NOMO-1 treated with dmso at 0.1 percent for 144 hours (cell line): Measurements from ENCODE around the gene OR1J1.

ENCODE experiments used
- DNase-seq: peaks from one replicate; lab custom pipeline; 2025; ENCODE audit not compliant: unreplicated experiment; lab: John Stamatoyannopoulos, UW

OR1J1 gene, protein sequence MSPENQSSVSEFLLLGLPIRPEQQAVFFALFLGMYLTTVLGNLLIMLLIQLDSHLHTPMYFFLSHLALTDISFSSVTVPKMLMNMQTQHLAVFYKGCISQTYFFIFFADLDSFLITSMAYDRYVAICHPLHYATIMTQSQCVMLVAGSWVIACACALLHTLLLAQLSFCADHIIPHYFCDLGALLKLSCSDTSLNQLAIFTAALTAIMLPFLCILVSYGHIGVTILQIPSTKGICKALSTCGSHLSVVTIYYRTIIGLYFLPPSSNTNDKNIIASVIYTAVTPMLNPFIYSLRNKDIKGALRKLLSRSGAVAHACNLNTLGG

DNA sequence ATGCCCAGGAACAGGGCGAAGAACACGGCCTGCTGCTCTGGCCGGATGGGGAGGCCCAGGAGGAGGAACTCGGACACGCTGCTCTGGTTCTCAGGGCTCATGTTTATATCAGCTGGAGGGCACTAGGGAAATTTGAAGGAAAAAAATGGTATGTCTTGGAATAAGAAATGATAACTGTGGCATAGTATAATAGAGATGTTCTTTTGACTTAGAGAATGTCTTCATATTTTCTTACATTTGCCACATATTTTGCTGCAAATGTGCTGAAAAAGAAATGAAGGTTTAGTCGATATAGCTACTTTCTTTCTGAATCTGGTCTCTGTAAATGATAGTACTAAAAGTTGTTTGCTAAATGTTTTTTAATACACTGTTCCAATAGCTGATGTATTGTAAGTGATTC, at the start of gene OR1J1:
Gene OR1J1 (minus strand): TSS at position 101 of the 400 bp plus-strand sequence. CDS start 0 bp downstream, at position 101.
- no peak for DNase-seq

GRCh38 chr9:122527193-122527592, 49.5 kb upstream of the OR1J1 start, which contains the start of gene OR1N1:
Gene OR1N1, minus strand, starts transcription at chr9:122527293. Its CDS starts 0 bp downstream, at chr9:122527293.
- DNase-seq, result no peak

- no peak for DNase-seq
Observed at GRCh38 chr9:122526602-122527001, 48.9 kb upstream of the OR1J1 start.

- no peak for DNase-seq
Observed at GRCh38 chr9:122519376-122519775, 41.6 kb upstream of the OR1J1 start.

DNA sequence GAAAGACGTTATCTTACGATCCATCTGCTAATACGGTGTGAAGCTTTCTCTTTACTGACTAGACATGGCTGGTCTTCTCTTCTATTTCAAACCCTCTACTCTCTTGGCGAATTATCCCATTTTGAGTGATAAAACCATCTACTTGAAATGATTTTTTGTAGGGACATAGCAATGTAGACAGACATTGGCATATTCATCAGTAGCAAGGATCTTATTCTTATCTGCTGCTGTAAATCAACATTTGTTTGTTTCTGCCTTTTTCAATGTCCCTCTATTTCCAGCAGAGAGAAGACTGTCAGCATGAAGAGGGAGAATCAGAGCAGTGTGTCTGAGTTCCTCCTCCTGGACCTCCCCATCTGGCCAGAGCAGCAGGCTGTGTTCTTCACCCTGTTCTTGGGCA, 41.1 kb upstream of the OR1J1 start, which contains the start of gene OR1J4:
Gene OR1J4 (plus strand): TSS at position 301 of the 400 bp plus-strand sequence. CDS start 0 bp downstream, at position 301.
- no peak for DNase-seq

DNA sequence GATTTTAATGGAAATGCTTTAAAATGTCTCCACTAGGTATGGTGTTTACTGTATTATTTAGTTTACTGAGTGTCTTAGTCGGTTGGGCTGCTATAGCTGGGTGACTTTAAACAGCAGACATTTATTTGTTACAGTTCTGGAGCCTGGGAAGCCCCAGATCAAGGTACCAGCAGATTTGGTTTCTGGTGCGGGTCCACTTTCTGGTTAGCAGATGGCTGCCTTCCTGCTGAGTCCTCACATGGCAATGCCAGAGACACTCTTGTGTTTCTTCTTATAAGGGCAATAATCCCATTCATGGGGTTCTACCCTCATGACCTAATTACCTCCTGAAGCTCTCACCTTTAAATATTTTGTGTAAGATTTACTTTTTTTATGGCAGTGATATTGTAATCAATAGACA, 40.5 kb upstream of the OR1J1 start:
- no peak for DNase-seq

GRCh38 chr9:122510502-122510901, 32.8 kb upstream of the OR1J1 start, which contains the start of gene OR1J2:
Gene OR1J2, plus strand, starts transcription at chr9:122510802. Its CDS starts 0 bp downstream, at chr9:122510802.
- no peak for DNase-seq

DNA sequence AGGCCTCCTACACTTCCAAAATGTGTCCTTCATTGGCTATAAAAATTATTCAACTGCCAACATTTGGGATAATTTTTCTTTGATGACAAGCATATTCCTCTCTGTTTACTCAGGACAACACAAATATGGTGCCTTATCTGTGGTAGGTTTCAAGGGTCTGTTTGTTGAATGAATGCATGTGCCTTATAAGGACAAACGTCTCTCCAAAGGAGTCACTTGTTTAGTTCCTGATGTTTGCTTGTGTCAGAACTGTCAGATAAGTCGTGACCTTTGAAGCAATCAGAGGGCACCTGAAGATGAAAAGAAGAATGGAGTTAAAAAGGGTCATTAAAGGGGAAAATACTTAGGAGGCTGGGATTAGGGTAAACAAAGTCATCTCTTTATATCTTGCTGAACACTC, 29.2 kb upstream of the OR1J1 start:
- no peak for DNase-seq

GRCh38 chr9:122498883-122499288, 21.2 kb upstream of the OR1J1 start:
- no peak for DNase-seq

- no peak for DNase-seq
Observed at GRCh38 chr9:122479062-122479461, 1.3 kb upstream of the OR1J1 start.

DNA sequence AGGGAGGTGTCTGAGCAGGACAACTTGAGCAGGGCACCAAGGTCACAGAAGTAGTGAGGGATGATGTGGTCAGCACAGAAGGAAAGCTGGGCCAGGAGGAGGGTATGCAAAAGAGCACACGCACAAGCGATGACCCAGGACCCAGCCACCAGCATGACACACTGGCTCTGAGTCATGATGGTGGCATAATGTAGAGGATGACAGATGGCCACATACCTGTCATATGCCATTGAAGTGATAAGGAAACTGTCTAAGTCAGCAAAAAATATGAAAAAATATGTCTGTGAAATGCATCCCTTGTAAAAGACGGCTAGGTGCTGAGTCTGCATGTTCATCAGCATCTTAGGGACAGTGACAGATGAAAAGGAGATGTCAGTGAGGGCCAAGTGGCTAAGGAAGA, 380 bp downstream of the OR1J1 start:
- no peak for DNase-seq

DNA sequence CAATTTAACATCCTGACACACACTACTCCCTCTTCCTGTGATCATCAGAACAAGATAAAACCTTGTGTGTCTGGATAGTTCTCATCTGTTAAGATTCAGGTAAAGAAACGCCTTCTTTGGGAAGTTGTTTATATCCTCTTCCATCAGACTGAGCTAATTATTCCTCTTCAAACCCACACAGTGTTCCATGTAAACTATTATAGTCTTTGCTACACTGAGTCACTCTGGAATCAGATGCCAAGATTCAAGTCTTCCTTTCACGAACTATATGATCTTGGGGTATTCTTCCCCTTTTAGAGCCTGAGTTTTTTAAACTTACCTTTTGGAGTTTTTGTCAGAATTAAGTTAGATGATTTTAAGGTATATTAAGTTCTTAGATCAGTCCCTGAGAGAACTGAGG, 2.0 kb downstream of the OR1J1 start:
- DNase-seq, result no peak

DNA sequence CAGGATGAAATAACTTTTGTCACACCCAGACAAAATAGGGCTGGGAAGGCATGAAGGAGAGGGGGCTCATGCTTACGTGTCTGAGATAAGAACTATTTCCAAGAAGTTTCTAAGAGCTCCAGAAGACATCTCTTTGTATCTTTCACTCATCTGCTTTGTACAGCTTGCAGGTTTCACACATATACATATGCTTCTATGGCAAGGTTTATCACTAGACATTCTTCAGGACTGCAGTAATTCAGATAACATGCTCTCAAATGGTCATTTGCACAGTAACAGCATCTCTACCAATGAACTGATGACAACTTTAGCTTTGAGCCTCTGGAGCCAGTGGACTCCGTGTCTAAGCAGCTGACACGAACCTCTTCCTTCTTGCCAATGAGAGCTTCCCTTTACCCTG, 3.2 kb downstream of the OR1J1 start:
- DNase-seq, result no peak

- no peak for DNase-seq
Observed at GRCh38 chr9:122468735-122469134, 9.0 kb downstream of the OR1J1 start.

DNA sequence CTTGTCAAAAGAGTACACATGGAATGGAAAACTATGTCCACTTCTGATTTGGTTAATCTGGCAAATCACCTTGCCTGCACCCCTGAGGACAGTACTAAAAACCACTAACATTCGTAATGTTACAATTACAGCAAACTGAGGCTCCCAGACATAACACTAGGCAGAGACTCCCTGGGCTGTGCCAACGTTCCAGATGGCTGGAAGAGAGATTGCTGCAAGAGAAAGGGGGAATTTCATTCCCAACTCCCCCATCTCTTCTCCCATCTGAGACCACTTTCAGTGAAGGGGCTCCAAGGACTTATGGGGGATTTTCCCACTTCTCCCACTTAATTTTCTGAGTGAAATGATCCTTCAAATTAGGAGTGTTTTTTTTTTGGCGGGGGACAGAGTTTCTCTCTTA, 11.3 kb downstream of the OR1J1 start:
- DNase-seq, result no peak

DNA sequence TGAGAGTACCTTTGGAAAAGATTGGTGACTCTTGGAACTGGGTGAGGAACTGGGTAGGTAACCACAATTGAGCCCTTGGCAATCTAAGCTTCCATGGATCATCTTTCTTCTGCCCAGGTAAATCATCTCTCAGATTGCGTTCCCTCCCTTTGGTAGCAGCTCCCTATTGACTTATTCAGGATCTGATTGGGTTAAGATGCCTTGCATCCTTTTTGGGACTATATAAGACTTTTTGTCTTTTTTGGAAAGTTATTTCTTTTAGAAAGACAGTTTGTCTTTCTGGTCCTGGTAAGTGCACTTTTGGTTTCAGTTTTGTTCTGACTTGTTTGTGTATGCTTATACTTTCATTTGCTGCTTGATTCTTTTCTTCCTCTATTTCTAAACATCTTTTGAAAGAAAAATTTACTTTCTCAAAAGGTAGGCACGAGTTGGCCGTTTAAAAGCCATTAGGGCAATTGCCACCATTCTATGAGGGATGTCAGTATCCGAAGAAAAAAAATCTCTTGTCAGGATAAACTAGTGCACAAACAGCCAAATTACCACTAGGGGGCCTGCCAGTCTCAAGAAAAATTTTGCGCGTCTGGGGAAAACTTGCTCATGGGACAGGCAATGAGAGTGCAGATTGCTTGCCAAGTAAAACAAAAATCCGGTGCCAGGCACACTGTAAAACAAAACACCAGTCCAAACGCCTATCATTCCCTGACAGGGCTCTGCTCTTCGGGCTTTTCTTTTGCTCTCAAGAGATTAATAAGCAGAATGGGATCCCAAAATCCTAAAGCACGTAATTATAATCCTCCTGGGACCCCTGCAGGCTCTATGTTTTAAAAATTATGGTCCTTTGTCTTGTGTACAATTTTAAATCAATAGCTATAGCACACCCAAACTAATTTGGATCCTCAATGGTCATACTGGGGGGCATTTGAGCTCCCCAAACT, 12.8 kb downstream of the OR1J1 start:
- DNase-seq, result peak; percentile 65

DNA sequence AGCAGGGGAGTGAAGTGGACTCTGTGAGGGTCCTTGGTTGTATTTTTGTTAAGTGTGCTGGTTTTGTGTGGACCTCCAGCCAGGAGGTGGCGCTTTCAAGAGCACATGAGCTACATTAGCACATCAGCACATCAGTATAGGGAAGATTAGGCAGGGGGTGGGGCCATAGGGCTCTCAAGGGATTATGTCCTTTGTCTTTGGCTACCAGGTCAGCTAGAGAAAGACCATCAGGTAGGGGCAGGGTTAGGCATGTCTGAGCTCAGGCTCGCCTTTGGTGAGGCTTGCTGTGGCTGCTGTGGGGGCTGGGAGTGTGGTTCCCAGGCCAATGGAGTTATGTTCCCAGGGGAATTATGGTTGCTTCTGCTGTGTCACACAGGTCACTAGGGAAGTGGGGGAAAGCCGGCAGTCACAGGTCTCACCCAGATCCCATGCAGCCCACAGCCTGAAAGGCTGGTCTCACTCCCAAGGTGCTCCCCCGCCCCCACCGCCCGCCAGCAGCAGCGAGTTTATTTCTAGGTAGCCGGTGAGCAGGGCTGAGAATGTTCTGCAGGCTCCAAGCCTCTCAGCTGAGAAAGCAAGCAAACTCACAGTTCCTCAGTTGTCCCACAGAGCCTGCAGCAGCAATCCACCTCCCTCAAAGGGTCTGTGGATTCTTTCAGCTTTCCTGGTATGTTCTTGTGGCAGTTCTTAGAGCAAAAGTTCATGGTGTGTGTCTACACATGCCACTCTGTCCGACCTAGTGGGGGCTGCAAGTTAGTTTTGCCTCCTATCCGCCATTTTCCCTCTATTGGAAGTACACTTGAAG, 13.7 kb downstream of the OR1J1 start:
- peak; percentile 41 for DNase-seq

GRCh38 chr9:122457787-122458186, 19.9 kb downstream of the OR1J1 start:
- DNase-seq, result no peak

DNA sequence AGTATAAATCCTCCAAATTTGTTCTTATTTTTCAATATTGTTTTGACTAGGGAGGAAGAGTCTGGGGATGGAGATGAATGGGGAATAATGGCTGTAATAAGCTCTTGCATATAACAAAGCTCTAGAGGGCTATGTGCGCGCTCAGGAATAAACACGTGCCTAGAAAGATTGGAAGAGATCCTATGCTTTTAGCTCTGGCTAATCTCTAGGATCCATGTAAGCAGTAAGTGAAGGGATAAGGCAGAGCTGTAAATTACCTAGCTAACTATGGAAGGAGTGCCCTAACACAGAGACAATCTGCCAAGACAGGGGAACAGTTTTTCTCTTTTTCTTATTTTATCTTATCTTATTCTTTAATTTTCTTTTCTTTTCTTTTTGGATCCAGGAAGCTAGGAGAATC, 21.6 kb downstream of the OR1J1 start:
- DNase-seq, result no peak

- DNase-seq, result no peak
Observed at GRCh38 chr9:122453677-122454135, 24.0 kb downstream of the OR1J1 start.
